ENCODE results near the gene ZSCAN18. TPM values are rescaled to one million over a fixed set of nuclear protein-coding genes. Genes with fewer than 3 reads are reported as not detected.

ZSCAN18 gene
- total RNA-seq, 1 donor from 2014 or later = 16.6 TPM

DNA sequence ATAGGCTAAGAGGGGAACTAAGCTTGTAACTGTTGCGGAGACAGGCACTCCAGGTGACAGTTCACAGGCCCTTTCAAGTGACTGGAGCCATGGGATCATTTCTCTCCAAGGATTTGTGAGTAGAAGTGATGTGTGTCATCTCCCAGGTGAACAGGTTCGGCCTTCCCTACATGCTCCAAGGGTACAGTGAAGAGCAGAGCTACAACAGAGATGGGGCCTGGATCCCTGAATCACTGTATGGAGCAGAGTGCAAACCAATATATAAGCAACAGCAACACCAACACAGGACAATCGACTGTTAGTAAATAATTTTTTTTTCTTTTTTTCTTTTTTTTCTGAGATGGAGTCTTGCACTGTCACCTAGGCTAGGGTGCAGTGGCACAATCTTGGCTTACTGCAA lies 15.0 kb downstream of the ZSCAN18 start:
- TF ChIP-seq, protein P1, sequence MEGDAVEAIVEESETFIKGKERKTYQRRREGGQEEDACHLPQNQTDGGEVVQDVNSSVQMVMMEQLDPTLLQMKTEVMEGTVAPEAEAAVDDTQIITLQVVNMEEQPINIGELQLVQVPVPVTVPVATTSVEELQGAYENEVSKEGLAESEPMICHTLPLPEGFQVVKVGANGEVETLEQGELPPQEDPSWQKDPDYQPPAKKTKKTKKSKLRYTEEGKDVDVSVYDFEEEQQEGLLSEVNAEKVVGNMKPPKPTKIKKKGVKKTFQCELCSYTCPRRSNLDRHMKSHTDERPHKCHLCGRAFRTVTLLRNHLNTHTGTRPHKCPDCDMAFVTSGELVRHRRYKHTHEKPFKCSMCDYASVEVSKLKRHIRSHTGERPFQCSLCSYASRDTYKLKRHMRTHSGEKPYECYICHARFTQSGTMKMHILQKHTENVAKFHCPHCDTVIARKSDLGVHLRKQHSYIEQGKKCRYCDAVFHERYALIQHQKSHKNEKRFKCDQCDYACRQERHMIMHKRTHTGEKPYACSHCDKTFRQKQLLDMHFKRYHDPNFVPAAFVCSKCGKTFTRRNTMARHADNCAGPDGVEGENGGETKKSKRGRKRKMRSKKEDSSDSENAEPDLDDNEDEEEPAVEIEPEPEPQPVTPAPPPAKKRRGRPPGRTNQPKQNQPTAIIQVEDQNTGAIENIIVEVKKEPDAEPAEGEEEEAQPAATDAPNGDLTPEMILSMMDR (IDR thresholded peaks at IDR 0.05; ENCODE audit: insufficient read depth, low read length, severe bottlenecking) = no peak
- no peaks in the 10 kb centered on the region for H3K27me3 ChIP-seq (ENCODE audit: control insufficient read depth, insufficient read depth, low read length)
- peaks cover 2% of the 10 kb centered on the region for H3K36me3 ChIP-seq (ENCODE audit: control insufficient read depth, insufficient read depth, low read length)
- DNase-seq (ENCODE audit: low read depth) = no peak
- H3K4me3 ChIP-seq (ENCODE audit: low read depth, low read length) = no peak overlapping the region
- FAIRE-seq = no peak

DNA sequence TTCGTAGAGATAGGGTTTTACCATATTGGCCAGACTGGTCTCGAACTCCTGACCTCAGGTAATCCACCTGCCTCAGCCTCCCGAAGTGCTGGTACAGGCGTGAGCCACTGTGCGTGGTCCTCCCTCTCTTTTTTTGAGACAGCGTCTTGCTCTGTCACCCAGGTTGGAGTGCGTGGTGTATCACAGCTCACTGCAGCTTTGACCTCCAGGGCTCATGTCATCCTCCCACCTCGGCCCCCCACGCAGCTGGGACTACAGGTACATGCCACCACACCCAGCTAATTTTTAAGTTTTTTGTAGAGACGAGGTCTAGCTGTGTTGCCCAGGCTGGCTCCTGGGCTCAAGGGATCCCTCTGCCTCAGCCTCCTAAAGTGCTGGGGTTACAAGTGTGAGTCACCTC lies 18.2 kb downstream of the ZSCAN18 start:
- FAIRE-seq = no peak

DNA sequence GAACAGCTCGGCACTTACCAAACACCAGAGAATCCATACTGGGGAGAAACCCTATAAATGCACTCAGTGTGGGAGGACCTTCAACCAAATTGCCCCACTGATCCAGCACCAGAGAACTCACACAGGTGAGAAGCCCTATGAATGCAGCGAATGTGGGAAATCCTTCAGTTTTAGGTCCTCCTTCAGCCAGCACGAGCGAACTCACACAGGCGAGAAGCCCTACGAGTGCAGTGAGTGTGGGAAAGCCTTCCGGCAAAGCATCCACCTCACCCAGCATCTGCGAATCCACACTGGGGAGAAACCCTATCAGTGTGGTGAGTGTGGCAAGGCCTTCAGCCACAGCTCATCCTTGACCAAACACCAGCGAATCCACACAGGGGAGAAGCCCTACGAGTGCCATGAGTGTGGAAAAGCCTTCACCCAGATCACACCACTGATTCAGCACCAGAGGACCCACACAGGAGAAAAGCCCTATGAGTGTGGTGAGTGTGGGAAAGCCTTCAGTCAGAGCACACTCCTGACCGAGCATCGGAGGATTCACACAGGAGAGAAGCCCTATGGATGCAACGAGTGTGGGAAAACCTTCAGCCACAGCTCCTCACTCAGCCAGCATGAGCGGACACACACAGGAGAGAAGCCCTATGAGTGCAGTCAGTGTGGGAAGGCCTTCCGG lies 30.7 kb downstream of the ZSCAN18 start:
- TF ChIP-seq, protein P1 (IDR thresholded peaks at IDR 0.05; ENCODE audit: insufficient read depth, low read length, severe bottlenecking) = no peak
- FAIRE-seq (peak; percentile 97), DNase-seq (ENCODE audit: low read depth) (no peak)
- H3K4me3 ChIP-seq (ENCODE audit: low read depth, low read length) = no peak overlapping the region
- no peaks in the 10 kb centered on the region for H3K36me3 ChIP-seq (ENCODE audit: control insufficient read depth, insufficient read depth, low read length)
- no peaks in the 10 kb centered on the region for H3K27me3 ChIP-seq (ENCODE audit: control insufficient read depth, insufficient read depth, low read length)

More for the DNA sequence above, 18.2 kb downstream of the ZSCAN18 start:
- no peak for DNase-seq (ENCODE audit: low read depth)
- H3K4me3 ChIP-seq (ENCODE audit: low read depth, low read length) = no peak overlapping the region
- H3K27me3 ChIP-seq (ENCODE audit: control insufficient read depth, insufficient read depth, low read length) = no peaks in the 10 kb centered on the region
- peaks cover 1% of the 10 kb centered on the region for H3K36me3 ChIP-seq (ENCODE audit: control insufficient read depth, insufficient read depth, low read length)
- TF ChIP-seq, protein P1 (IDR thresholded peaks at IDR 0.05; ENCODE audit: insufficient read depth, low read length, severe bottlenecking) = no peak

DNA sequence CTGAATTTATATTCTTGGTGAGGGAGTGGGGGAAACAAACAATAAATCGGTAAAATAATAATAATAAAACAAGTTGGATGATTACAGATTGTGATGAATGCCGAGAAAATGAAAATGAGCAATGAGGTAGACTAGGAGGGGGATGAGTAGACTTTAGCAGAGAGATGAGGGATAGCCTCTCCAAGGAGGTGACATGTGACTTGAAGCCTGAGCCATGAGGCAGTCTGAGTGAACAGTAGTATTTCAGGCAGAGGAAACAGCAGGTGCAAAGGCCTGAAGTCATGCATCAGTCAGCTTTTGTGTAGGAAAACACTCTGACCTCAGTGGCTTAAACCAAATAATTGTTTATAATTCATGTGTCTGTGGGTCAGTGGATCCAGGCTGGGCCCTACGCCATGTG lies 34.3 kb downstream of the ZSCAN18 start:
- no peaks in the 10 kb centered on the region for H3K36me3 ChIP-seq (ENCODE audit: control insufficient read depth, insufficient read depth, low read length)
- DNase-seq (ENCODE audit: low read depth) = no peak

DNA sequence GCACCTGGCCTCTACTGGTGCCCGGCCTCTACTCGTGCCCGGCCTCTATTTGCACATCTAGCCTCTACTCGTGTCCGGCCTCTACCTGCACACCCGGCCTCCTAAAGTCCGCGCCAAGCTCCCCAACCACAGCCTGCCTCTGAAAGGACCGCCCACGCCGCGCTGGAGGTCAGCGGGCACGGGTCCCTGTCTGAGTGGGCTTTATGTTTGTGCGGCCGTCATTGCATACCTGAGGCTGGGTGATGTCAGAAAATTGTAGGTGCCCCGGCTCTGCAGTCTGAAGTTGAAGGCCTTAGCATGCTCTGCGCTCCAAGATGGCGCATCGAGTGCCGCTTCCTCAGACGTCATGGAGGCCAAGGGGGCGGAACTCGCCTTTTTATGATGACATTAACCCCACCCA lies 37.8 kb downstream of the ZSCAN18 start:
- no peak for FAIRE-seq

More for the DNA sequence above, 34.3 kb downstream of the ZSCAN18 start:
- TF ChIP-seq, protein P1 (IDR thresholded peaks at IDR 0.05; ENCODE audit: insufficient read depth, low read length, severe bottlenecking) = no peak
- Histone ChIP-seq H3K27me3 (ENCODE audit: control insufficient read depth, insufficient read depth, low read length) (no peaks in the 10 kb centered on the region), H3K4me3 (ENCODE audit: low read depth, low read length) (no peak overlapping the region)
- no peak for FAIRE-seq

More for the DNA sequence above, 37.8 kb downstream of the ZSCAN18 start:
- TF ChIP-seq, protein P1 (IDR thresholded peaks at IDR 0.05; ENCODE audit: insufficient read depth, low read length, severe bottlenecking) = no peak
- Histone ChIP-seq H3K4me3 (ENCODE audit: low read depth, low read length) (no peak overlapping the region), H3K27me3 (ENCODE audit: control insufficient read depth, insufficient read depth, low read length) (no peaks in the 10 kb centered on the region), H3K36me3 (ENCODE audit: control insufficient read depth, insufficient read depth, low read length) (no peaks in the 10 kb centered on the region)
- DNase-seq (ENCODE audit: low read depth) = no peak
